ENCODE measurements around the gene RCC2. TPM values are rescaled to one million over a fixed set of nuclear protein-coding genes. Genes with fewer than 3 reads are reported as not detected.

RCC2 gene
- total RNA-seq, 1 experiment from 2014 or later = 82.7 TPM

- CTCF ChIA-PET = no interaction called here
- TSS peak; percentile 86 for BruUV-seq (replicated peaks)
- no peak for ATAC-seq
Measured at GRCh38 chr1:17440074-17440826, 773 bp upstream of the RCC2 start.

GRCh38 chr1:17438318-17439249 lies 893 bp downstream of the RCC2 start:
- no peaks in the 10 kb centered on the region for H3K27me3 ChIP-seq (ENCODE audit: low read length)
- intact Hi-C loops (cut with micrococcal nuclease) = no loop called here
- H3K9me3 ChIP-seq (ENCODE audit: low read length) = no peaks in the 10 kb centered on the region
- H3K27ac ChIP-seq (ENCODE audit: low read length) = peak overlapping the region; percentile 90
- H3K9ac ChIP-seq (ENCODE audit: low read length) = peak overlapping the region; percentile 100
- no peaks in the 10 kb centered on the region for H3K9me2 ChIP-seq (replicated peaks; ENCODE audit: low read length)
- no TSS peak for BruUV-seq (replicated peaks)
- H3K79me2 ChIP-seq (ENCODE audit: low read length) = peaks cover 58% of the 10 kb centered on the region
- H3K36me3 ChIP-seq (ENCODE audit: low read depth, low read length) = peaks cover 24% of the 10 kb centered on the region
- DNase-seq (peak; percentile 53), ATAC-seq (peak; percentile 35)
- TF ChIP-seq EZH2phosphoT487 (IDR thresholded peaks at IDR 0.05; ENCODE audit: borderline replicate concordance, low read length) (no peak), EZH2 (IDR thresholded peaks at IDR 0.05; ENCODE audit: low read length, unreplicated experiment) (no peak), CTCF (conservative IDR thresholded peaks at IDR 0.05; ENCODE audit: low read depth, low read length) (no peak)
- H3K4me2 ChIP-seq (ENCODE audit: low read length) = peak overlapping the region; percentile 99
- no peaks in the 10 kb centered on the region for H3F3A ChIP-seq (ENCODE audit: low read length, unreplicated experiment)
- H3K4me3 ChIP-seq (ENCODE audit: low read length) = peak overlapping the region; percentile 99
- peak overlapping the region; percentile 89 for H2AFZ ChIP-seq (ENCODE audit: low read length)
- CTCF ChIA-PET = interaction anchor here (0.6 to 1.0 kb wide), 3 partner anchors 168 to 1002 kb away, joined by 3 to 5 read pairs (median 3); no protein-coding TSS in a partner anchor
- H3K4me1 ChIP-seq (ENCODE audit: insufficient read depth, low read length) = peaks cover 43% of the 10 kb centered on the region
- POLR2A ChIA-PET (ENCODE audit: unreplicated experiment) = no interaction called here
- peaks cover 36% of the 10 kb centered on the region for H4K20me1 ChIP-seq (ENCODE audit: low read length)

More at GRCh38 chr1:17440074-17440826, 773 bp upstream of the RCC2 start:
- H3K9me2 ChIP-seq (replicated peaks; ENCODE audit: low read length) = no peaks in the 10 kb centered on the region
- DNase-seq = no peak
- H4K20me1 ChIP-seq (ENCODE audit: low read length) = peaks cover 19% of the 10 kb centered on the region
- peak overlapping the region; percentile 86 for H3K4me2 ChIP-seq (ENCODE audit: low read length)
- POLR2A ChIA-PET (ENCODE audit: unreplicated experiment) = interaction anchor here (0.6 to 0.8 kb wide), 3 partner anchors 20 to 1487 kb away, joined by 3 to 17 read pairs (median 4); no protein-coding TSS in a partner anchor
- peaks cover 41% of the 10 kb centered on the region for H3K79me2 ChIP-seq (ENCODE audit: low read length)
- H3F3A ChIP-seq (ENCODE audit: low read length, unreplicated experiment) = no peaks in the 10 kb centered on the region
- H3K27me3 ChIP-seq (ENCODE audit: low read length) = no peaks in the 10 kb centered on the region
- H3K9me3 ChIP-seq (ENCODE audit: low read length) = no peaks in the 10 kb centered on the region
- H3K36me3 ChIP-seq (ENCODE audit: low read depth, low read length) = peaks cover 13% of the 10 kb centered on the region; the same call in 1 of the 2 replicates
- H3K9ac ChIP-seq (ENCODE audit: low read length) = peak overlapping the region; percentile 100
- peaks cover 43% of the 10 kb centered on the region for H3K4me1 ChIP-seq (ENCODE audit: insufficient read depth, low read length)
- peak overlapping the region; percentile 56 for H3K27ac ChIP-seq (ENCODE audit: low read length)
- TF ChIP-seq EZH2 (IDR thresholded peaks at IDR 0.05; ENCODE audit: low read length, unreplicated experiment) (no peak), EZH2phosphoT487 (IDR thresholded peaks at IDR 0.05; ENCODE audit: borderline replicate concordance, low read length) (no peak), CTCF (conservative IDR thresholded peaks at IDR 0.05; ENCODE audit: low read depth, low read length) (no peak)
- intact Hi-C loops (cut with micrococcal nuclease) = loop anchor here (5.0 kb wide), 2 partner anchors 37 to 127 kb away; no protein-coding TSS in a partner anchor
- H2AFZ ChIP-seq (ENCODE audit: low read length) = peak overlapping the region; percentile 85
- peak overlapping the region; percentile 72 for H3K4me3 ChIP-seq (ENCODE audit: low read length)

Data from PC-3 (cell line).